IMR-90 (cell line): Measurements from ENCODE around the gene PRKCH. TPM values are rescaled to one million over a fixed set of nuclear protein-coding genes. Genes with fewer than 3 reads are reported as not detected.

ENCODE experiments used
- ATAC-seq: fragments of 200-7000 bp; cut with Tn5 transposase; 2 replicates; pipeline ENCODE4 v1.9.1; 2020; ENCODE audit warnings: low read depth, mild to moderate bottlenecking, moderate library complexity
- BruUV-seq: library from RNA; stranded (reverse); fragments of 400-500 nt; replicated peaks from 2 replicates; lab custom pipeline; 2021; lab: Mats Ljungman, UMichigan
- CTCF ChIA-PET: fragments of 300-600 bp; formaldehyde crosslinking; extraction: SDS; loops from one replicate; lab custom pipeline; 2021; ENCODE audit warnings: antibody characterized with exemption; lab: Yijun Ruan, JAX
- POLR2A ChIA-PET: fragments of 300-600 bp; sonication (Branson Sonifier 250); formaldehyde crosslinking; loops from one replicate; lab custom pipeline; 2022; ENCODE audit warnings: antibody characterized with exemption; ENCODE audit not compliant: unreplicated experiment; lab: Charles Lee
- DNase-seq: peaks from one replicate; pipeline ENCODE4 v3.0.0; 2013
- H2AFZ ChIP-seq: replicated peaks from 2 replicates; pipeline ENCODE3; 2013; ENCODE audit warnings: low read length, mild to moderate bottlenecking; ENCODE audit not compliant: poor library complexity
- H2AK5ac ChIP-seq: 2 replicates; pipeline ENCODE4 v1.6.1; 2013; ENCODE audit warnings: low read depth, low read length, inconsistent platforms
- H2AK9ac ChIP-seq: replicated peaks from 2 replicates; pipeline ENCODE3; 2013; ENCODE audit warnings: mild to moderate bottlenecking, low read depth, low read length, moderate library complexity; ENCODE audit not compliant: poor library complexity
- H2BK120ac ChIP-seq: 2 replicates; pipeline ENCODE4 v1.6.1; 2013; ENCODE audit warnings: low read depth, low read length, inconsistent platforms
- H2BK15ac ChIP-seq: 3 replicates; pipeline ENCODE4 v1.6.1; 2013; ENCODE audit warnings: low read depth, low read length, inconsistent platforms
- H2BK20ac ChIP-seq: 2 replicates; pipeline ENCODE4 v1.6.1; 2013; ENCODE audit warnings: low read depth, mild to moderate bottlenecking, inconsistent platforms, low read length, moderate library complexity
- H2BK5ac ChIP-seq: 2 replicates; pipeline ENCODE4 v1.6.1; 2013; ENCODE audit warnings: mild to moderate bottlenecking, low read depth, low read length, inconsistent platforms; ENCODE audit not compliant: poor library complexity, severe bottlenecking
- H3K14ac ChIP-seq: replicated peaks from 2 replicates; pipeline ENCODE4 v1.6.1; 2013; ENCODE audit warnings: low read depth, low read length, inconsistent platforms
- H3K18ac ChIP-seq: 2 replicates; pipeline ENCODE4 v1.6.1; 2013; ENCODE audit warnings: low read depth, low read length, control low read depth
- H3K23ac ChIP-seq: 2 replicates; pipeline ENCODE4 v1.6.1; 2013; ENCODE audit warnings: low read depth, low read length, inconsistent platforms
- H3K27ac ChIP-seq: 2 replicates; pipeline ENCODE4 v1.5.1; 2013; ENCODE audit warnings: mild to moderate bottlenecking, control low read depth, low read length; ENCODE audit not compliant: insufficient read depth
- H3K27me3 ChIP-seq: 2 replicates; pipeline ENCODE4 v1.6.1; 2013; ENCODE audit warnings: low read length; ENCODE audit not compliant: control insufficient read depth, insufficient read depth
- H3K36me3 ChIP-seq: 2 replicates; pipeline ENCODE4 v1.6.1; 2013; ENCODE audit warnings: low read length, mixed read lengths; ENCODE audit not compliant: control insufficient read depth, insufficient read depth
- H3K4ac ChIP-seq: 2 replicates; pipeline ENCODE4 v1.6.1; 2013; ENCODE audit warnings: low read depth, low read length, inconsistent platforms
- H3K4me1 ChIP-seq: 2 replicates; pipeline ENCODE4 v1.6.1; 2013; ENCODE audit warnings: low read length, mixed read lengths; ENCODE audit not compliant: control insufficient read depth, insufficient read depth
- H3K4me2 ChIP-seq: 2 replicates; pipeline ENCODE4 v1.6.1; 2013; ENCODE audit warnings: low read depth, mild to moderate bottlenecking, control low read depth, low read length, moderate library complexity
- H3K4me3 ChIP-seq: 2 replicates; pipeline ENCODE4 v1.5.1; 2013; ENCODE audit warnings: low read depth, mild to moderate bottlenecking, control low read depth, low read length, moderate library complexity; ENCODE audit not compliant: insufficient read depth
- H3K56ac ChIP-seq: 2 replicates; pipeline ENCODE4 v1.6.1; 2013; ENCODE audit warnings: low read length, inconsistent platforms; ENCODE audit not compliant: insufficient read depth; ENCODE audit errors: extremely low read depth
- H3K79me1 ChIP-seq, 2 experiments: 2 replicates each; pipeline ENCODE4 v1.6.1; 2013; ENCODE audit warnings: low read length in 2 of 2, inconsistent platforms in 1 of 2, low read depth in 1 of 2
- H3K9ac ChIP-seq: 2 replicates; pipeline ENCODE4 v1.6.1; 2013; ENCODE audit warnings: low read depth, low read length, control low read depth
- H3K9me1 ChIP-seq: 2 replicates; pipeline ENCODE4 v1.6.1; 2013; ENCODE audit warnings: low read length, inconsistent platforms; ENCODE audit not compliant: insufficient read depth
- H3K9me3 ChIP-seq: 2 replicates; pipeline ENCODE4 v1.6.1; 2013; ENCODE audit warnings: low read length; ENCODE audit not compliant: control insufficient read depth, insufficient read depth
- H4K20me1 ChIP-seq: 2 replicates; pipeline ENCODE4 v1.6.1; 2013; ENCODE audit warnings: low read length, inconsistent platforms; ENCODE audit not compliant: insufficient read depth
- H4K5ac ChIP-seq: 2 replicates; pipeline ENCODE4 v1.6.1; 2013; ENCODE audit warnings: mild to moderate bottlenecking, low read depth, low read length, control low read depth
- H4K8ac ChIP-seq, 2 experiments: 2 replicates each; pipeline ENCODE4 v1.6.1; 2013; ENCODE audit warnings: low read depth in 2 of 2, low read length in 2 of 2, control low read depth in 1 of 2, inconsistent platforms in 1 of 2
- H4K91ac ChIP-seq: 2 replicates; pipeline ENCODE4 v1.6.1; 2013; ENCODE audit warnings: low read depth, low read length, inconsistent platforms; ENCODE audit not compliant: insufficient read depth
- BHLHE40 ChIP-seq: fragments of 150-350 bp; IDR thresholded peaks from 2 replicates; pipeline ENCODE4 v1.6.1; 2016; ENCODE audit warnings: mild to moderate bottlenecking, low read depth, low read length
- MAFK ChIP-seq: IDR thresholded peaks from 2 replicates; pipeline ENCODE4 v1.6.1; 2012; ENCODE audit warnings: low read depth, low read length, improper control_type of control experiment
- RFX5 ChIP-seq: IDR thresholded peaks from 2 replicates; pipeline ENCODE4 v1.8.0; 2012; ENCODE audit warnings: low read depth, mild to moderate bottlenecking, low read length, moderate library complexity
- SMC3 ChIP-seq: fragments of 150-350 bp; IDR thresholded peaks from 2 replicates; pipeline ENCODE4 v1.6.1; 2016; ENCODE audit warnings: low read depth, mild to moderate bottlenecking, antibody characterized with exemption, low read length, moderate library complexity
- WGBS, 2 experiments: methylation state at CpG; one replicate each; pipeline versions ENCODE4 v1.1.5 to v1.1.7; 2013; ENCODE audit warnings: missing lambda C conversion rate in 2 of 2; ENCODE audit not compliant: insufficient read length in 1 of 2; ENCODE audit errors: extremely low coverage in 2 of 2; 5-methylcytosine and 5-hydroxymethylcytosine counted together
- dilution Hi-C: fragments of 300-500 bp; cut with HindIII; formaldehyde crosslinking; loops from one replicate; pipeline ENCODE4 v1.14.3; 2018; ENCODE audit warnings: low sequenced_read_pairs; ENCODE audit not compliant: unreplicated experiment
- in situ Hi-C: fragments of 300-500 bp; cut with MboI; formaldehyde crosslinking; loops from 3 replicates; pipeline ENCODE4 v1.14.3; 2019; ENCODE audit warnings: low sequenced_read_pairs, inconsistent platforms, mixed read lengths
- intact Hi-C: fragments of 100-400 bp; cut with micrococcal nuclease; formaldehyde crosslinking; loops from 2 replicates; pipeline ENCODE4 v1.10.0; 2022
- polyA plus RNA-seq, 3 experiments: library from polyadenylated mRNA; depleted of rRNA; stranded (reverse); fragments of >200 nt; gene quantifications; 2 replicates each; pipeline ENCODE4 v1.2.3, GENCODE V29; 2012; ENCODE audit warnings: low replicate concordance in 1 of 3
- total RNA-seq: library from RNA; depleted of rRNA; stranded (reverse); fragments of >200 nt; gene quantifications from 2 replicates; pipeline ENCODE4 v1.2.3, GENCODE V29; 2012

Gene PRKCH
- total and polyA plus RNA-seq, 2 of the 4 experiments (the other 2 are of a cell fraction): 1.6 to 2.3 TPM

DNA sequence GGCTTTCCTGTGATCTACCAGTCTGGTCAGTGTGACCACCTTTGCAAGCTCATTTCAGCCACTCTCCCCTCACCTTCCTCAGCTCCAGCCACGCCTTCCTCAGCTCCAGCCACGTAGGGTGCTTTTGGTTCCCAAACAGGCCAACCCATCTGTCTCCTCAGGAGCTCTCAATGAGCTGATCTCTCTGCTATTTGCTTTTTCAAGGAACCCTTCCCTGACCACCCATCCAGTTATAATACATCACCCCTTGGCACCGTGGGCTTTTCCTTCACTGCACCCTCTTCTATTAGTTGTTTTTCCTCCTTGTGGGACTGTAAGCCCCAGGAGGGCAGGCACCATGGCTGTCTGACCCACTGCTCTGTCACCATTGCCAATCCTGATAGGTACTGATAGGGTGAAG is 2.3 kb upstream of the PRKCH start:
- H2BK5ac ChIP-seq: no peak overlapping the region
- dilution Hi-C loops (no loop called here), in situ Hi-C loops (no loop called here), intact Hi-C loops (no loop called here)
- H3K9me1 ChIP-seq: no peaks in the 10 kb centered on the region
- no peak overlapping the region for H3K4me3 ChIP-seq
- H3K18ac ChIP-seq: no peak overlapping the region
- H3K79me1 ChIP-seq: no peaks in the 10 kb centered on the region
- H3K14ac ChIP-seq: no peak overlapping the region
- no peak overlapping the region for H2AFZ ChIP-seq
- no peak overlapping the region for H3K56ac ChIP-seq
- H2BK20ac ChIP-seq: no peak overlapping the region
- peaks cover 5% of the 10 kb centered on the region; the same call in 1 of the 2 replicates for H3K9me3 ChIP-seq
- H3K9ac ChIP-seq: no peak overlapping the region
- TF ChIP-seq BHLHE40 (no peak), MAFK (no peak), RFX5 (no peak), SMC3 (no peak)
- ATAC-seq (no peak), DNase-seq (no peak)
- 63% methylated on average over 2 of the region's 3 CpGs; no CpG with 5 or more reads in 1 of the 2 experiments for WGBS, 2 experiments
- no TSS peak for BruUV-seq
- no peak overlapping the region for H3K23ac ChIP-seq
- no peak overlapping the region for H2AK9ac ChIP-seq
- H4K20me1 ChIP-seq: no peaks in the 10 kb centered on the region
- no peak overlapping the region for H4K8ac ChIP-seq
- peaks cover 66% of the 10 kb centered on the region for H3K27me3 ChIP-seq
- no peak overlapping the region for H3K4ac ChIP-seq
- H4K5ac ChIP-seq: no peak overlapping the region
- no peaks in the 10 kb centered on the region; the same call in 1 of the 2 replicates for H3K4me1 ChIP-seq
- no peak overlapping the region for H3K27ac ChIP-seq
- H2BK120ac ChIP-seq: no peak overlapping the region
- no peaks in the 10 kb centered on the region for H3K36me3 ChIP-seq
- H4K91ac ChIP-seq: no peak overlapping the region
- ChIA-PET POLR2A (no interaction called here), CTCF (no interaction called here)
- H2BK15ac ChIP-seq: no peak overlapping the region
- H2AK5ac ChIP-seq: no peak overlapping the region
- no peak overlapping the region for H3K4me2 ChIP-seq
